ENCODE data around the gene C1orf56. TPM values are rescaled to one million over a fixed set of nuclear protein-coding genes. Genes with fewer than 3 reads are reported as not detected.
A peak's percentile ranks its signal among the peaks of the same experiment; 100 is the strongest.

The C1orf56 gene
- total and polyA plus RNA-seq, 2 of the 13 experiments (the other 11 are each of a cell fraction or from before 2014, with no cell fraction given) = 1.5 to 3.2 TPM

- TF ChIP-seq SP2 (CRISPR knock-in tag; IDR thresholded peaks at IDR 0.05) (no peak), ZNF235 (CRISPR knock-in tag; IDR thresholded peaks at IDR 0.05; ENCODE audit: borderline replicate concordance) (no peak), HMG20A (CRISPR knock-in tag; IDR thresholded peaks at IDR 0.05; ENCODE audit: borderline replicate concordance) (no peak), KLF6 (CRISPR knock-in tag; IDR thresholded peaks at IDR 0.05) (no peak), ZNF30 (CRISPR knock-in tag; IDR thresholded peaks at IDR 0.05) (no peak), GLMP (CRISPR knock-in tag; IDR thresholded peaks at IDR 0.05; ENCODE audit: borderline replicate concordance) (no peak), MAFG (CRISPR knock-in tag; IDR thresholded peaks at IDR 0.05) (no peak), JUN (CRISPR knock-in tag; IDR thresholded peaks at IDR 0.05) (no peak), HDAC6 (IDR thresholded peaks at IDR 0.05; ENCODE audit: low read depth, low read length) (no peak), ZBTB46 (CRISPR knock-in tag; IDR thresholded peaks at IDR 0.05; ENCODE audit: borderline replicate concordance) (no peak), HNF4A (CRISPR knock-in tag; IDR thresholded peaks at IDR 0.05) (no peak), ZSCAN31 (CRISPR knock-in tag; IDR thresholded peaks at IDR 0.05; ENCODE audit: low read depth) (0 out of 2 replicates have a peak, but pooled peaks have one; percentile 20), ZNF644 (CRISPR knock-in tag; IDR thresholded peaks at IDR 0.05; ENCODE audit: low read depth) (no peak), POLR2AphosphoS5 (IDR thresholded peaks at IDR 0.05; ENCODE audit: low read depth, low read length) (peak; percentile 65), ZNF746 (CRISPR knock-in tag; IDR thresholded peaks at IDR 0.05) (no peak), ZNF3 (CRISPR knock-in tag; IDR thresholded peaks at IDR 0.05) (no peak), ZNF33B (CRISPR knock-in tag; IDR thresholded peaks at IDR 0.05) (no peak), MATR3 (CRISPR knock-in tag; IDR thresholded peaks at IDR 0.05) (no peak), ELF3 (CRISPR knock-in tag; IDR thresholded peaks at IDR 0.05) (0 out of 2 replicates have a peak, but pooled peaks have one; percentile 21), KAT8 (CRISPR knock-in tag; IDR thresholded peaks at IDR 0.05) (peak; percentile 41)
- TF ChIP-seq, protein P1, sequence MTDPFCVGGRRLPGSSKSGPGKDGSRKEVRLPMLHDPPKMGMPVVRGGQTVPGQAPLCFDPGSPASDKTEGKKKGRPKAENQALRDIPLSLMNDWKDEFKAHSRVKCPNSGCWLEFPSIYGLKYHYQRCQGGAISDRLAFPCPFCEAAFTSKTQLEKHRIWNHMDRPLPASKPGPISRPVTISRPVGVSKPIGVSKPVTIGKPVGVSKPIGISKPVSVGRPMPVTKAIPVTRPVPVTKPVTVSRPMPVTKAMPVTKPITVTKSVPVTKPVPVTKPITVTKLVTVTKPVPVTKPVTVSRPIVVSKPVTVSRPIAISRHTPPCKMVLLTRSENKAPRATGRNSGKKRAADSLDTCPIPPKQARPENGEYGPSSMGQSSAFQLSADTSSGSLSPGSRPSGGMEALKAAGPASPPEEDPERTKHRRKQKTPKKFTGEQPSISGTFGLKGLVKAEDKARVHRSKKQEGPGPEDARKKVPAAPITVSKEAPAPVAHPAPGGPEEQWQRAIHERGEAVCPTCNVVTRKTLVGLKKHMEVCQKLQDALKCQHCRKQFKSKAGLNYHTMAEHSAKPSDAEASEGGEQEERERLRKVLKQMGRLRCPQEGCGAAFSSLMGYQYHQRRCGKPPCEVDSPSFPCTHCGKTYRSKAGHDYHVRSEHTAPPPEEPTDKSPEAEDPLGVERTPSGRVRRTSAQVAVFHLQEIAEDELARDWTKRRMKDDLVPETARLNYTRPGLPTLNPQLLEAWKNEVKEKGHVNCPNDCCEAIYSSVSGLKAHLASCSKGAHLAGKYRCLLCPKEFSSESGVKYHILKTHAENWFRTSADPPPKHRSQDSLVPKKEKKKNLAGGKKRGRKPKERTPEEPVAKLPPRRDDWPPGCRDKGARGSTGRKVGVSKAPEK (CRISPR knock-in tag; IDR thresholded peaks at IDR 0.05; ENCODE audit: borderline replicate concordance) = no peak
- TF ChIP-seq, protein P2, sequence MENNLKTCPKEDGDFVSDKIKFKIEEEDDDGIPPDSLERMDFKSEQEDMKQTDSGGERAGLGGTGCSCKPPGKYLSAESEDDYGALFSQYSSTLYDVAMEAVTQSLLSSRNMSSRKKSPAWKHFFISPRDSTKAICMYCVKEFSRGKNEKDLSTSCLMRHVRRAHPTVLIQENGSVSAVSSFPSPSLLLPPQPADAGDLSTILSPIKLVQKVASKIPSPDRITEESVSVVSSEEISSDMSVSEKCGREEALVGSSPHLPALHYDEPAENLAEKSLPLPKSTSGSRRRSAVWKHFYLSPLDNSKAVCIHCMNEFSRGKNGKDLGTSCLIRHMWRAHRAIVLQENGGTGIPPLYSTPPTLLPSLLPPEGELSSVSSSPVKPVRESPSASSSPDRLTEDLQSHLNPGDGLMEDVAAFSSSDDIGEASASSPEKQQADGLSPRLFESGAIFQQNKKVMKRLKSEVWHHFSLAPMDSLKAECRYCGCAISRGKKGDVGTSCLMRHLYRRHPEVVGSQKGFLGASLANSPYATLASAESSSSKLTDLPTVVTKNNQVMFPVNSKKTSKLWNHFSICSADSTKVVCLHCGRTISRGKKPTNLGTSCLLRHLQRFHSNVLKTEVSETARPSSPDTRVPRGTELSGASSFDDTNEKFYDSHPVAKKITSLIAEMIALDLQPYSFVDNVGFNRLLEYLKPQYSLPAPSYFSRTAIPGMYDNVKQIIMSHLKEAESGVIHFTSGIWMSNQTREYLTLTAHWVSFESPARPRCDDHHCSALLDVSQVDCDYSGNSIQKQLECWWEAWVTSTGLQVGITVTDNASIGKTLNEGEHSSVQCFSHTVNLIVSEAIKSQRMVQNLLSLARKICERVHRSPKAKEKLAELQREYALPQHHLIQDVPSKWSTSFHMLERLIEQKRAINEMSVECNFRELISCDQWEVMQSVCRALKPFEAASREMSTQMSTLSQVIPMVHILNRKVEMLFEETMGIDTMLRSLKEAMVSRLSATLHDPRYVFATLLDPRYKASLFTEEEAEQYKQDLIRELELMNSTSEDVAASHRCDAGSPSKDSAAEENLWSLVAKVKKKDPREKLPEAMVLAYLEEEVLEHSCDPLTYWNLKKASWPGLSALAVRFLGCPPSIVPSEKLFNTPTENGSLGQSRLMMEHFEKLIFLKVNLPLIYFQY (CRISPR knock-in tag; IDR thresholded peaks at IDR 0.05; ENCODE audit: borderline replicate concordance) = peak; percentile 64; the same call in 1 of the 2 replicates
Observed at GRCh38 chr1:151047591-151047924, at the start of gene C1orf56 (continued).
